Measurements from ENCODE around the gene HDAC11. TPM values are rescaled to one million over a fixed set of nuclear protein-coding genes. Genes with fewer than 3 reads are reported as not detected.

Gene HDAC11
- total RNA-seq, 2 experiments from 2014 or later: 0.74 to 1.1 TPM

- Histone ChIP-seq H3K36me3 (ENCODE audit: insufficient read depth, low read length) (no peaks in the 10 kb centered on the region), H4K20me1 (ENCODE audit: insufficient read depth, low read length) (no peaks in the 10 kb centered on the region), H3K27ac (ENCODE audit: low read depth, low read length, poor library complexity, severe bottlenecking) (no peak overlapping the region), H3K9me3 (ENCODE audit: low read length) (no peaks in the 10 kb centered on the region), H3K79me2 (ENCODE audit: insufficient read depth, low read depth, low read length) (no peaks in the 10 kb centered on the region), H3K4me1 (ENCODE audit: insufficient read depth, low read length, poor library complexity, severe bottlenecking) (no peaks in the 10 kb centered on the region), H2AFZ (ENCODE audit: low read length) (no peak overlapping the region), H3K4me2 (ENCODE audit: low read length) (no peak overlapping the region), H3K4me3 (ENCODE audit: low read depth, low read length, poor library complexity, severe bottlenecking) (no peak overlapping the region), H3K9me2 (ENCODE audit: insufficient read depth, low read length) (no peaks in the 10 kb centered on the region)
- BruUV-seq (replicated peaks): no TSS peak
- POLR2A ChIA-PET: interaction anchor here (0.6 kb wide), 2 partner anchors 85 to 326 kb away, joined by 3 read pairs; no protein-coding TSS in a partner anchor
- intact Hi-C loops (cut with micrococcal nuclease; ENCODE audit: unreplicated experiment): no loop called here
- TF ChIP-seq CTCF (conservative IDR thresholded peaks at IDR 0.05; ENCODE audit: low read length): no peak
- no peak for TF ChIP-seq EZH2phosphoT487 (IDR thresholded peaks at IDR 0.05; ENCODE audit: borderline replicate concordance, low read depth, low read length)
- DNase-seq (ENCODE audit: low spot score): no peak
- CTCF ChIA-PET (ENCODE audit: unreplicated experiment): no interaction called here
Measured at GRCh38 chr3:13501958-13502790, 22.1 kb downstream of the HDAC11 start.

GRCh38 chr3:13502791-13503060 is 22.6 kb downstream of the HDAC11 start:
- TF ChIP-seq EZH2phosphoT487 (IDR thresholded peaks at IDR 0.05; ENCODE audit: borderline replicate concordance, low read depth, low read length) (no peak), CTCF (conservative IDR thresholded peaks at IDR 0.05; ENCODE audit: low read length) (no peak)
- no peak overlapping the region for H3K27ac ChIP-seq (ENCODE audit: low read depth, low read length, poor library complexity, severe bottlenecking)
- H3K79me2 ChIP-seq (ENCODE audit: insufficient read depth, low read depth, low read length): no peaks in the 10 kb centered on the region
- intact Hi-C loops (cut with micrococcal nuclease; ENCODE audit: unreplicated experiment): no loop called here
- H3K4me1 ChIP-seq (ENCODE audit: insufficient read depth, low read length, poor library complexity, severe bottlenecking): no peaks in the 10 kb centered on the region
- no peaks in the 10 kb centered on the region for H3K36me3 ChIP-seq (ENCODE audit: insufficient read depth, low read length)
- no peaks in the 10 kb centered on the region for H3K9me3 ChIP-seq (ENCODE audit: low read length)
- no peak for DNase-seq (ENCODE audit: low spot score)
- no peak overlapping the region for H3K4me3 ChIP-seq (ENCODE audit: low read depth, low read length, poor library complexity, severe bottlenecking)
- H3K4me2 ChIP-seq (ENCODE audit: low read length): no peak overlapping the region
- ChIA-PET CTCF (ENCODE audit: unreplicated experiment) (no interaction called here), POLR2A (interaction anchor here (0.6 kb wide), 1 partner anchor 326 kb away, joined by 3 read pairs; no protein-coding TSS in a partner anchor)
- no peaks in the 10 kb centered on the region for H3K9me2 ChIP-seq (ENCODE audit: insufficient read depth, low read length)
- BruUV-seq (replicated peaks): no TSS peak
- H2AFZ ChIP-seq (ENCODE audit: low read length): no peak overlapping the region
- no peaks in the 10 kb centered on the region for H4K20me1 ChIP-seq (ENCODE audit: insufficient read depth, low read length)

GRCh38 chr3:13504161-13504831 is 24.2 kb downstream of the HDAC11 start:
- no peaks in the 10 kb centered on the region for H4K20me1 ChIP-seq (ENCODE audit: insufficient read depth, low read length)
- H2AFZ ChIP-seq (ENCODE audit: low read length): no peak overlapping the region
- H3K9me3 ChIP-seq (ENCODE audit: low read length): no peaks in the 10 kb centered on the region
- POLR2A ChIA-PET: no interaction called here
- CTCF ChIA-PET (ENCODE audit: unreplicated experiment): no interaction called here
- no peaks in the 10 kb centered on the region for H3K79me2 ChIP-seq (ENCODE audit: insufficient read depth, low read depth, low read length)
- no peak overlapping the region for H3K27ac ChIP-seq (ENCODE audit: low read depth, low read length, poor library complexity, severe bottlenecking)
- H3K4me3 ChIP-seq (ENCODE audit: low read depth, low read length, poor library complexity, severe bottlenecking): no peak overlapping the region
- H3K4me2 ChIP-seq (ENCODE audit: low read length): no peak overlapping the region
- no peaks in the 10 kb centered on the region for H3K36me3 ChIP-seq (ENCODE audit: insufficient read depth, low read length)
- no TSS peak for BruUV-seq (replicated peaks)
- H3K9me2 ChIP-seq (ENCODE audit: insufficient read depth, low read length): no peaks in the 10 kb centered on the region
- no peak for TF ChIP-seq EZH2phosphoT487 (IDR thresholded peaks at IDR 0.05; ENCODE audit: borderline replicate concordance, low read depth, low read length)
- no peak for TF ChIP-seq CTCF (conservative IDR thresholded peaks at IDR 0.05; ENCODE audit: low read length)
- no peak for DNase-seq (ENCODE audit: low spot score)
- intact Hi-C loops (cut with micrococcal nuclease; ENCODE audit: unreplicated experiment): no loop called here
- H3K4me1 ChIP-seq (ENCODE audit: insufficient read depth, low read length, poor library complexity, severe bottlenecking): no peaks in the 10 kb centered on the region

All from OCI-LY7 (cell line).